ENCODE data around the gene MRTFB.

Gene MRTFB

GRCh38 chr16:14069818-14070217 is 1.3 kb upstream of the MRTFB start:
- TF ChIP-seq POU6F1 (CRISPR knock-in tag; IDR thresholded peaks at IDR 0.05; ENCODE audit: borderline replicate concordance, low read depth) = no peak
- no peak for TF ChIP-seq ZFP3 (CRISPR knock-in tag; IDR thresholded peaks at IDR 0.05)
- TF ChIP-seq ZNF565 (CRISPR knock-in tag; conservative IDR thresholded peaks at IDR 0.05; ENCODE audit: low read depth) = no peak
- TF ChIP-seq RARB (CRISPR knock-in tag; IDR thresholded peaks at IDR 0.05) = no peak
- no peak for TF ChIP-seq ZFP30 (CRISPR knock-in tag; IDR thresholded peaks at IDR 0.05)
- no peak for TF ChIP-seq CSDC2 (CRISPR knock-in tag; IDR thresholded peaks at IDR 0.05)
- ATAC-seq = no peak

DNA sequence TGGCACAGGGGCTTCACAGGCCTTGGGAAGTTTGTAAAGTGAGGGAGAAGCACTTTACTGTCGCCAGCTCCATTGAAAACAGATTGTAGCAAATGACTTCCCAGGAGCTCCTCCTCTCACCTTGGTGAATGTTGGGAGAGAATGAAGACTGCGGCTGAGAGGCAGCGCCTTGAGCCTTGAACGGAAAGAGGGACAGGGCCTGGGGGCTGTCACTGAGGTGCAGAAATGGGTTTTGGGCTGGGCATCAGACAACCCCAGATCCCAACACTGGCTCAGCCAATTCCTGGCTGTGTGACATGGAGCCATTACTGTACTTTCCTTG is 603 bp upstream of the MRTFB start:
- no peak for ATAC-seq

DNA sequence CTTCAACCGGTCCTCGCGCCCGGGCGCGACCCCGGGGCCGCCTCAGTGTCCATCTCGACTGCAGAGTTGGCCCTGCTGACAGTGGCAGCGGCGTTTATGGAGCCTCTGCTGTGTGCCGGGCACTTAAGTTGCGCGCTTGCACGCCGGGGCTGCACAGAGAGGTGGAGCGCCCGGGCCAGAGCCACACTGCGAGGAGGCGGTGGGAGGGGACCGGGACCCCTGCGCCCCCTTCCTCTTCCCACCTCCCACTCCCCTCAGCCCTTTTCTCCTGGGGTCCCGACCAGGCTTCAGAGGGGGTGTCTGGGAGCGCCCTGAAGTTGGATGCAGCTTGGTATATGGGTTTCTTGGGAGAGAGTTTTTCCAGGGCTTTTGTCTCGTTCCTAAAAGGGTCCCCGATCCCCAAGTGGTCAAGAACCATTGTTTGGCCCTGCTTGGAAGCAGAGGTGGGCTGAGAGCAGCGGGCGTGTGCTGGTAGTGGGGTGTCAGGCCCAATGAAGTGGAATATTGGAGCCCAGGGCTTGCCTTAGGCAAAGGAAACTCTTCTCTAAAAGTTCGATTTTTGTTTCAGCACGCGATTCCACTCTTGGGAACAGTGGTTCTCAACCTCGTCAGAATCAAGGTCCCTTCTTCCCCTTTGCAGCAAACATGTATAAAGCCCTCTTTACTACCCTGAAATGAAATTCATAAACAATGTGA is 605 bp downstream of the MRTFB start:
- peak; percentile 68 for ATAC-seq
- TF ChIP-seq SNAI2 (CRISPR knock-in tag; IDR thresholded peaks at IDR 0.05) (no peak), RARB (CRISPR knock-in tag; IDR thresholded peaks at IDR 0.05) (no peak), TCF4 (CRISPR knock-in tag; IDR thresholded peaks at IDR 0.05; ENCODE audit: borderline replicate concordance) (no peak), CSDC2 (CRISPR knock-in tag; IDR thresholded peaks at IDR 0.05) (no peak), ISL1 (CRISPR knock-in tag; IDR thresholded peaks at IDR 0.05) (no peak), ZNF565 (CRISPR knock-in tag; conservative IDR thresholded peaks at IDR 0.05; ENCODE audit: low read depth) (no peak), TOX (CRISPR knock-in tag; IDR thresholded peaks at IDR 0.05; ENCODE audit: borderline replicate concordance) (no peak), ARNTL (CRISPR knock-in tag; IDR thresholded peaks at IDR 0.05; ENCODE audit: borderline replicate concordance, low read depth) (no peak), BACH2 (CRISPR knock-in tag; IDR thresholded peaks at IDR 0.05; ENCODE audit: borderline replicate concordance) (no peak), TSHZ2 (CRISPR knock-in tag; IDR thresholded peaks at IDR 0.05) (no peak), ZFP30 (CRISPR knock-in tag; IDR thresholded peaks at IDR 0.05) (no peak), PPARA (CRISPR knock-in tag; IDR thresholded peaks at IDR 0.05; ENCODE audit: borderline replicate concordance) (no peak), ZNF70 (CRISPR knock-in tag; IDR thresholded peaks at IDR 0.05) (no peak), ZC3H10 (CRISPR knock-in tag; IDR thresholded peaks at IDR 0.05) (no peak), GLIS3 (CRISPR knock-in tag; IDR thresholded peaks at IDR 0.05) (no peak), POU6F1 (CRISPR knock-in tag; IDR thresholded peaks at IDR 0.05; ENCODE audit: borderline replicate concordance, low read depth) (no peak)

More for the DNA sequence above, 603 bp upstream of the MRTFB start:
- no peak for TF ChIP-seq ZFP30 (CRISPR knock-in tag; IDR thresholded peaks at IDR 0.05)
- TF ChIP-seq ZFP3 (CRISPR knock-in tag; IDR thresholded peaks at IDR 0.05) = no peak
- TF ChIP-seq, protein P1, sequence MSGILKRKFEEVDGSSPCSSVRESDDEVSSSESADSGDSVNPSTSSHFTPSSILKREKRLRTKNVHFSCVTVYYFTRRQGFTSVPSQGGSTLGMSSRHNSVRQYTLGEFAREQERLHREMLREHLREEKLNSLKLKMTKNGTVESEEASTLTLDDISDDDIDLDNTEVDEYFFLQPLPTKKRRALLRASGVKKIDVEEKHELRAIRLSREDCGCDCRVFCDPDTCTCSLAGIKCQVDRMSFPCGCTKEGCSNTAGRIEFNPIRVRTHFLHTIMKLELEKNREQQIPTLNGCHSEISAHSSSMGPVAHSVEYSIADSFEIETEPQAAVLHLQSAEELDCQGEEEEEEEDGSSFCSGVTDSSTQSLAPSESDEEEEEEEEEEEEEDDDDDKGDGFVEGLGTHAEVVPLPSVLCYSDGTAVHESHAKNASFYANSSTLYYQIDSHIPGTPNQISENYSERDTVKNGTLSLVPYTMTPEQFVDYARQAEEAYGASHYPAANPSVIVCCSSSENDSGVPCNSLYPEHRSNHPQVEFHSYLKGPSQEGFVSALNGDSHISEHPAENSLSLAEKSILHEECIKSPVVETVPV (CRISPR knock-in tag; IDR thresholded peaks at IDR 0.05) = no peak
- TF ChIP-seq POU6F1 (CRISPR knock-in tag; IDR thresholded peaks at IDR 0.05; ENCODE audit: borderline replicate concordance, low read depth) = no peak
- no peak for TF ChIP-seq OSR1 (CRISPR knock-in tag; IDR thresholded peaks at IDR 0.05)
- TF ChIP-seq ARNTL (CRISPR knock-in tag; IDR thresholded peaks at IDR 0.05; ENCODE audit: borderline replicate concordance, low read depth) = no peak
- TF ChIP-seq, protein P2, sequence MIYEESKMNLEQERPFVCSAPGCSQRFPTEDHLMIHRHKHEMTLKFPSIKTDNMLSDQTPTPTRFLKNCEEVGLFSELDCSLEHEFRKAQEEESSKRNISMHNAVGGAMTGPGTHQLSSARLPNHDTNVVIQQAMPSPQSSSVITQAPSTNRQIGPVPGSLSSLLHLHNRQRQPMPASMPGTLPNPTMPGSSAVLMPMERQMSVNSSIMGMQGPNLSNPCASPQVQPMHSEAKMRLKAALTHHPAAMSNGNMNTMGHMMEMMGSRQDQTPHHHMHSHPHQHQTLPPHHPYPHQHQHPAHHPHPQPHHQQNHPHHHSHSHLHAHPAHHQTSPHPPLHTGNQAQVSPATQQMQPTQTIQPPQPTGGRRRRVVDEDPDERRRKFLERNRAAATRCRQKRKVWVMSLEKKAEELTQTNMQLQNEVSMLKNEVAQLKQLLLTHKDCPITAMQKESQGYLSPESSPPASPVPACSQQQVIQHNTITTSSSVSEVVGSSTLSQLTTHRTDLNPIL (CRISPR knock-in tag; IDR thresholded peaks at IDR 0.05; ENCODE audit: low read depth) = no peak
- no peak for TF ChIP-seq RARB (CRISPR knock-in tag; IDR thresholded peaks at IDR 0.05)
- TF ChIP-seq BACH2 (CRISPR knock-in tag; IDR thresholded peaks at IDR 0.05; ENCODE audit: borderline replicate concordance) = no peak
- no peak for TF ChIP-seq ZNF70 (CRISPR knock-in tag; IDR thresholded peaks at IDR 0.05)
- no peak for TF ChIP-seq TOX (CRISPR knock-in tag; IDR thresholded peaks at IDR 0.05; ENCODE audit: borderline replicate concordance)
- TF ChIP-seq PPARA (CRISPR knock-in tag; IDR thresholded peaks at IDR 0.05; ENCODE audit: borderline replicate concordance) = no peak
- TF ChIP-seq ZC3H10 (CRISPR knock-in tag; IDR thresholded peaks at IDR 0.05) = no peak
- no peak for TF ChIP-seq ZNF8 (CRISPR knock-in tag; IDR thresholded peaks at IDR 0.05)
- no peak for TF ChIP-seq CSDC2 (CRISPR knock-in tag; IDR thresholded peaks at IDR 0.05)
- no peak for TF ChIP-seq GLIS3 (CRISPR knock-in tag; IDR thresholded peaks at IDR 0.05)
- TF ChIP-seq TCF4 (CRISPR knock-in tag; IDR thresholded peaks at IDR 0.05; ENCODE audit: borderline replicate concordance) = no peak
- no peak for TF ChIP-seq ISL1 (CRISPR knock-in tag; IDR thresholded peaks at IDR 0.05)
- no peak for TF ChIP-seq SNAI2 (CRISPR knock-in tag; IDR thresholded peaks at IDR 0.05)
